HG03565 (cell line): ENCODE results near the gene ZFHX2.

Source experiments
- ATAC-seq: cut with Tn5 transposase; IDR thresholded peaks from one replicate; pipeline ENCODE4 v1.9.1; 2021; ENCODE audit warnings: mild to moderate bottlenecking, moderate library complexity; ENCODE audit not compliant: unreplicated experiment

Gene ZFHX2

GRCh38 chr14:23523229-23524016 lies 28.1 kb downstream of the ZFHX2 start:
- no peak for ATAC-seq

GRCh38 chr14:23522643-23523198 lies 28.8 kb downstream of the ZFHX2 start:
- no peak for ATAC-seq

- ATAC-seq, result no peak
Observed at GRCh38 chr14:23521785-23522640, 29.6 kb downstream of the ZFHX2 start.

- ATAC-seq, result no peak
Observed at GRCh38 chr14:23520899-23521533, 30.5 kb downstream of the ZFHX2 start.

- no peak for ATAC-seq
Observed at GRCh38 chr14:23518709-23519108, 32.9 kb downstream of the ZFHX2 start.

GRCh38 chr14:23517650-23518326 lies 33.8 kb downstream of the ZFHX2 start:
- ATAC-seq, result no peak

- ATAC-seq, result no peak
Observed at GRCh38 chr14:23514644-23514957, 37.0 kb downstream of the ZFHX2 start.

- no peak for ATAC-seq
Observed at GRCh38 chr14:23513818-23514643, 37.5 kb downstream of the ZFHX2 start.

GRCh38 chr14:23513005-23513817 lies 38.4 kb downstream of the ZFHX2 start:
- no peak for ATAC-seq

GRCh38 chr14:23512156-23512555 lies 39.4 kb downstream of the ZFHX2 start:
- no peak for ATAC-seq

- ATAC-seq, result no peak
Observed at GRCh38 chr14:23494223-23494622, 57.3 kb downstream of the ZFHX2 start.

- no peak for ATAC-seq
Observed at GRCh38 chr14:23492618-23493272, 58.8 kb downstream of the ZFHX2 start.

GRCh38 chr14:23487216-23487615 lies 64.3 kb downstream of the ZFHX2 start:
- ATAC-seq, result no peak

GRCh38 chr14:23486036-23486435 lies 65.5 kb downstream of the ZFHX2 start:
- ATAC-seq, result no peak

GRCh38 chr14:23485326-23485725 lies 66.2 kb downstream of the ZFHX2 start:
- no peak for ATAC-seq

- no peak for ATAC-seq
Observed at GRCh38 chr14:23483236-23483854, 68.2 kb downstream of the ZFHX2 start.

GRCh38 chr14:23482823-23483148 lies 68.8 kb downstream of the ZFHX2 start:
- ATAC-seq, result no peak
